K562 (cell line): ENCODE data around the gene BCAP31. TPM values are rescaled to one million over a fixed set of nuclear protein-coding genes. Genes with fewer than 3 reads are reported as not detected.

Experiments used
- CREM ChIP-seq: IDR thresholded peaks from 2 replicates; pipeline ENCODE4 v1.6.1; 2014; ENCODE audit warnings: antibody characterized with exemption, low read depth
- DPF2 ChIP-seq: fragments of 450-650 bp; IDR thresholded peaks from 2 replicates; pipeline ENCODE4 v1.6.1; 2016
- HNRNPUL1 ChIP-seq: fragments of 200-400 bp; formaldehyde crosslinking; IDR thresholded peaks from 2 replicates; pipeline ENCODE4 v1.6.1; 2017; ENCODE audit warnings: low read length
- MAFF ChIP-seq: IDR thresholded peaks from 2 replicates; pipeline ENCODE4 v1.6.1; 2012; ENCODE audit warnings: low read length, improper control_type of control experiment
- MAZ ChIP-seq, 2 experiments: fragments of 450-650 bp in 1 of 2; sonication (generic) in 1 of 2; formaldehyde crosslinking; IDR thresholded peaks in 1 of 2; conservative IDR thresholded peaks in 1 of 2; 2 replicates each; pipeline versions ENCODE4 v1.4.0 to v1.5.0; 2020; ENCODE audit warnings: mild to moderate bottlenecking in 1 of 2, missing genetic modification reagents in 1 of 2
- MLLT1 ChIP-seq, 2 experiments: fragments of 450-650 bp; IDR thresholded peaks; 2 replicates each; pipeline ENCODE4 v1.6.1; 2016
- MYNN ChIP-seq, 2 experiments: sonication (generic); formaldehyde crosslinking in 1 of 2; IDR thresholded peaks; 2 replicates each; pipeline versions ENCODE4 v1.5.0 to v1.6.1; 2016 to 2020; ENCODE audit warnings: antibody characterized with exemption in 1 of 2, missing genetic modification reagents in 1 of 2
- NKRF ChIP-seq: fragments of 450-650 bp; IDR thresholded peaks from 2 replicates; pipeline ENCODE4 v1.6.1; 2016; ENCODE audit warnings: borderline replicate concordance
- SMC3 ChIP-seq: conservative IDR thresholded peaks from 2 replicates; pipeline ENCODE4 v1.6.1; 2011; ENCODE audit warnings: low read depth, low read length, improper control_type of control experiment; ENCODE audit not compliant: insufficient read depth
- SREBF2 ChIP-seq: sonication (generic); formaldehyde crosslinking; IDR thresholded peaks from 2 replicates; pipeline ENCODE4 v1.4.0; 2020; ENCODE audit warnings: mild to moderate bottlenecking, missing genetic modification reagents
- STAT5A ChIP-seq: IDR thresholded peaks from 2 replicates; pipeline ENCODE4 v1.6.1; 2012; ENCODE audit warnings: low read length, inconsistent platforms, borderline replicate concordance
- ZMIZ1 ChIP-seq, 2 experiments: fragments of 150-350 bp in 1 of 2; IDR thresholded peaks; 2 replicates each; pipeline ENCODE4 v1.6.1; 2012 to 2016; ENCODE audit warnings: low read depth in 2 of 2, low read length in 2 of 2, mild to moderate bottlenecking in 1 of 2, moderate library complexity in 1 of 2
- ZNF347 ChIP-seq: fragments of 450-650 bp; formaldehyde crosslinking; IDR thresholded peaks from 2 replicates; pipeline ENCODE4 v1.4.0; 2020; ENCODE audit warnings: low read depth, mild to moderate bottlenecking, moderate library complexity
- polyA plus RNA-seq, 8 experiments: library from polyadenylated mRNA; depleted of rRNA in 4 of 8; stranded (reverse) in 5 of 8; unstranded in 3 of 8; fragments of >200 nt; fragmentation: Nextera tagmentation in 2 of 8; fragmentation: Illumina TruSeq in 1 of 8; extraction: Ambion mirVana in 2 of 8; extraction: Trizol in 1 of 8; gene quantifications; 2 replicates each; pipeline versions ENCODE4 v1.2.1 to v1.2.3, GENCODE V29; 2011 to 2014; ENCODE audit warnings: inconsistent platforms in 1 of 8, missing spikeins in 1 of 8
- total RNA-seq, 7 experiments: library from RNA; depleted of rRNA in 6 of 7; stranded (reverse); fragments of >200 nt in 6 of 7; fragmentation: Illumina TruSeq in 2 of 7; extraction: Trizol in 2 of 7; gene quantifications; 2 replicates each; pipeline versions ENCODE4 v1.2.1 to v1.2.3, GENCODE V29; 2011 to 2021; ENCODE audit warnings: low replicate concordance in 1 of 7
- TF ChIP-seq, protein P1 (sequence below): fragments of 450-650 bp; IDR thresholded peaks from 2 replicates; pipeline ENCODE4 v1.6.1; 2016; ENCODE audit warnings: antibody characterized with exemption
- TF ChIP-seq, protein P2 (sequence below): fragments of 250-450 bp; sonication (Bioruptor Pico); IDR thresholded peaks from 2 replicates; pipeline ENCODE4 v1.4.0; 2020; ENCODE audit warnings: borderline replicate concordance

The BCAP31 gene
- total and polyA plus RNA-seq, 9 of the 15 experiments (the other 6 are each of a cell fraction or from before 2014, with no cell fraction given), result 156 to 683 (median 188) TPM

DNA sequence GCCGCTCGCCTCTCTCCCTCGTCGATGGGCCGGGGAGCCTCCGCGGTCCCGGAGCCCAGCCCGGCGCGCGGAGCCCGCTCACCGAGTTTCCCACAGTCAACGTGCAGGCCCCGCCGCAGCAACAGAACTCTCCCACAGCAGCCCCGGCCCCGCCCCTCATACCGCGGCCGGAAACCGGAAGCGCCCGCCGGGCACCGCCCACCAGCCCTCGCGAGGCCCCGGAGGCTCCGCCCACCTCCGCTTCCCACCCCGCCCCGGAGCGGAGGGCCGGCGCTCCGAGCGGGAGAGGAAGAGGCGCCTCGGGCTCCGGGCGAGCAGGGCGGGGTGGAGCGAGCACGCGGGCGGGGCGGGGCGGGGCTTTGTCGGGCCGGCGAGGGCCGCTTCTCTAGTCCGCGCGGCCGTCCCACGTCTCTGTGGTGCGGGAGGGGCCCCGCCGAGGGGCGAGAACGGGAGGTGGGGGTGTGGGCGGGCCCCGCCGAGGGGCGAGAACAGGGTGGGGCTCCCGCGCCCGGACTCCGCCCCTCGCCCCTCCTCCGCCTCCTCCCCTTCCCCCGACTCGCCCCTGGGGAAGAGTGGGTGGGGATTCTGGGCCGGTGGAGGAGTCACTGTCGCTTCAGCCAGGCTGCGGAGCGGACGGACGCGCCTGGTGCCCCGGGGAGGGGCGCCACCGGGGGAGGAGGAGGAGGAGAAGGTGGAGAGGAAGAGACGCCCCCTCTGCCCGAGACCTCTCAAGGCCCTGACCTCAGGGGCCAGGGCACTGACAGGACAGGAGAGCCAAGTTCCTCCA is at the start of gene BCAP31, which contains the start of gene ABCD1 (continued):
- TF ChIP-seq NKRF, result no peak
- peak in 1 of 2 experiments; percentile 74; a peak in 3 of 4 replicates for TF ChIP-seq MAZ (CRISPR knock-in tag; conservative IDR thresholded peaks at IDR 0.05 in 1 of 2, IDR thresholded peaks at IDR 0.05 in 1 of 2)
- no peak for TF ChIP-seq MAFF
- no peak for TF ChIP-seq CREM
- TF ChIP-seq, protein P1, sequence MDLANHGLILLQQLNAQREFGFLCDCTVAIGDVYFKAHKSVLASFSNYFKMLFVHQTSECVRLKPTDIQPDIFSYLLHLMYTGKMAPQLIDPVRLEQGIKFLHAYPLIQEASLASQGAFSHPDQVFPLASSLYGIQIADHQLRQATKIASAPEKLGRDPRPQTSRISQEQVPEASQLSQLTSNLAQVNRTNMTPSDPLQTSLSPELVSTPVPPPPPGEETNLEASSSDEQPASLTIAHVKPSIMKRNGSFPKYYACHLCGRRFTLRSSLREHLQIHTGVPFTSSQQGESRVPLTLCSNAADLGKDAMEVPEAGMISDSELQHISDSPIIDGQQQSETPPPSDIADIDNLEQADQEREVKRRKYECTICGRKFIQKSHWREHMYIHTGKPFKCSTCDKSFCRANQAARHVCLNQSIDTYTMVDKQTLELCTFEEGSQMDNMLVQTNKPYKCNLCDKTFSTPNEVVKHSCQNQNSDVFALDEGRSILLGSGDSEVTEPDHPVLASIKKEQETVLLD, result no peak
- no peak for TF ChIP-seq SMC3
- TF ChIP-seq, protein P2, sequence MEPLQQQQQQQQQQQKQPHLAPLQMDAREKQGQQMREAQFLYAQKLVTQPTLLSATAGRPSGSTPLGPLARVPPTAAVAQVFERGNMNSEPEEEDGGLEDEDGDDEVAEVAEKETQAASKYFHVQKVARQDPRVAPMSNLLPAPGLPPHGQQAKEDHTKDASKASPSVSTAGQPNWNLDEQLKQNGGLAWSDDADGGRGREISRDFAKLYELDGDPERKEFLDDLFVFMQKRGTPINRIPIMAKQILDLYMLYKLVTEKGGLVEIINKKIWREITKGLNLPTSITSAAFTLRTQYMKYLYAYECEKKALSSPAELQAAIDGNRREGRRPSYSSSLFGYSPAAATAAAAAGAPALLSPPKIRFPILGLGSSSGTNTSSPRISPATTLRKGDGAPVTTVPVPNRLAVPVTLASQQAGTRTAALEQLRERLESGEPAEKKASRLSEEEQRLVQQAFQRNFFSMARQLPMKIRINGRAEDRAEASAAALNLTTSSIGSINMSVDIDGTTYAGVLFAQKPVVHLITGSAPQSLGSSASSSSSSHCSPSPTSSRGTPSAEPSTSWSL, result no peak
- TF ChIP-seq ZMIZ1 (IDR thresholded peaks at IDR 0.05; ENCODE audit: low read depth in 2 of 2, low read length in 2 of 2), result no peak
- no peak for TF ChIP-seq ZNF347 (CRISPR knock-in tag)
- no peak for TF ChIP-seq MYNN (IDR thresholded peaks at IDR 0.05)
- no peak for TF ChIP-seq MYNN (CRISPR knock-in tag; IDR thresholded peaks at IDR 0.05)
- no peak for TF ChIP-seq DPF2
- no peak for TF ChIP-seq HNRNPUL1
- TF ChIP-seq SREBF2, result no peak
- TF ChIP-seq STAT5A, result no peak
- no peak for TF ChIP-seq MLLT1 (IDR thresholded peaks at IDR 0.05)
